Ovary (tissue), 9 donors: ENCODE measurements around the gene FAM222A. TPM values are rescaled to one million over a fixed set of nuclear protein-coding genes. Genes with fewer than 3 reads are reported as not detected.

Experiments
- DNase-seq, 5 donors: peaks; one replicate each; pipeline ENCODE4 v3.0.0-alpha.2; 2019 to 2020
- H3K27ac ChIP-seq, 2 donors: fragments of 200-600 bp; one replicate each; pipeline versions ENCODE4 v1.5.1 to v1.8.0; 2019 to 2022
- H3K27me3 ChIP-seq: fragments of 200-600 bp; one replicate; pipeline ENCODE4 v1.8.0; 2022
- H3K36me3 ChIP-seq: fragments of 200-600 bp; sonication (generic); one replicate; pipeline ENCODE4 v1.5.1; 2019
- H3K4me1 ChIP-seq: one replicate; pipeline ENCODE4 v1.8.1; 2013; ENCODE audit warnings: mild to moderate bottlenecking, moderate library complexity; ENCODE audit not compliant: insufficient read depth
- H3K4me3 ChIP-seq: fragments of 200-600 bp; sonication (generic); one replicate; pipeline ENCODE4 v1.5.1; 2017
- H3K9me3 ChIP-seq, 2 donors: fragments of 200-600 bp in 1 of 2; sonication (generic) in 1 of 2; one replicate each; pipeline versions ENCODE4 v1.5.1 to v1.8.1; 2013 to 2019; ENCODE audit warnings: mild to moderate bottlenecking in 1 of 2, moderate library complexity in 1 of 2
- CTCF ChIP-seq, 3 donors: fragments of 450-650 bp in 2 of 3; fragments of 200-600 bp in 1 of 3; IDR thresholded peaks; one replicate each; pipeline versions ENCODE4 v1.5.1 to v1.8.0; 2016 to 2022; ENCODE audit warnings: antibody characterized with exemption in 3 of 3, mild to moderate bottlenecking in 1 of 3
- EP300 ChIP-seq: sonication (generic); formaldehyde crosslinking; IDR thresholded peaks from one replicate; pipeline ENCODE4 v1.6.1; 2017; ENCODE audit warnings: antibody characterized with exemption
- POLR2A ChIP-seq: fragments of 450-650 bp; IDR thresholded peaks from one replicate; pipeline ENCODE4 v1.6.1; 2017; ENCODE audit warnings: antibody characterized with exemption, mild to moderate bottlenecking, moderate library complexity
- WGBS, 3 donors: extraction: QIAGEN DNeasy Blood & Tissue Kit in 1 of 3; methylation state at CpG; one replicate each; pipeline versions ENCODE4 v1.1.5 to v1.1.7; 2013 to 2017; 5-methylcytosine and 5-hydroxymethylcytosine counted together
- intact Hi-C, 4 donors: fragments of 100-400 bp; cut with DNase I; formaldehyde crosslinking; loops; one replicate each; pipeline versions ENCODE4 v1.11.0 to v1.15.1; 2022 to 2023
- polyA plus RNA-seq, 2 donors: library from polyadenylated mRNA; stranded (reverse); fragments of 200-250 nt in 1 of 2; fragments of 350-450 nt in 1 of 2; fragmentation: Illumina TruSeq in 1 of 2; extraction: RNeasy Lipid Tissue Mini Kit (QIAGEN cat#74804) in 1 of 2; gene quantifications; one replicate each; pipeline ENCODE4 v1.2.3, GENCODE V29; 2013 to 2014
- total RNA-seq, 7 donors: library from RNA; depleted of rRNA in 2 of 7; stranded (reverse); fragments of >200 nt in 2 of 7; fragmentation: NEBNext Ultra II Directional in 3 of 7; extraction: Animal tissue kit (Norgen Biotek cat#: 25700) in 3 of 7; gene quantifications; one replicate each; pipeline versions ENCODE4 v1.1.0 to v1.2.4, GENCODE V29; 2016 to 2023
- donor health status: DM: no; HTN: no; CAD: no; lungs with moderate emphysema.
- donor health status: DM: no; HTN: no; CAD: no.
- donor health status: Bipolar disorder and iron deficiency.
- donor health status: DM: yes; HTN: yes; CAD: no.
- donor health status: DM: no; HTN: no; CAD: no.
- donor health status: DM: yes; HTN: yes; CAD: no.

FAM222A gene
- total and polyA plus RNA-seq, 9 donors, result 4.8 to 28.4 (median 13.7) TPM

- DNase-seq, result no peak
- intact Hi-C loops, result loop anchor here in 3 of 4 donors (5.0 to 10.0 kb wide), 2 partner anchors 255 to 352 kb away; no protein-coding TSS in a partner anchor
- TF ChIP-seq EP300 (no peak), POLR2A (no peak), CTCF (IDR thresholded peaks at IDR 0.05) (no peak)
- no peak overlapping the region for H3K27ac ChIP-seq
- no peak overlapping the region for H3K4me3 ChIP-seq
- 93 to 96% (median 94%) methylated on average over 6 of the region's 6 CpGs for WGBS, 3 donors
- no peaks in the 10 kb centered on the region for H3K36me3 ChIP-seq
- H3K27me3 ChIP-seq, result no peaks in the 10 kb centered on the region
- no peaks in the 10 kb centered on the region for H3K9me3 ChIP-seq
- H3K4me1 ChIP-seq, result no peaks in the 10 kb centered on the region
Observed at GRCh38 chr12:109779382-109779781, 65.8 kb downstream of the FAM222A start.

- DNase-seq, result no peak
- Histone ChIP-seq H3K27ac (no peak overlapping the region), H3K4me3 (no peak overlapping the region), H3K9me3 (no peaks in the 10 kb centered on the region), H3K27me3 (no peaks in the 10 kb centered on the region), H3K4me1 (no peaks in the 10 kb centered on the region), H3K36me3 (no peaks in the 10 kb centered on the region)
- WGBS, 3 donors, result 80 to 85% (median 83%) methylated on average over 10 of the region's 10 CpGs
- TF ChIP-seq POLR2A, result no peak
- no peak for TF ChIP-seq EP300
- no peak for TF ChIP-seq CTCF (IDR thresholded peaks at IDR 0.05)
- intact Hi-C loops, result loop anchor here in 1 of 4 donors (10.0 kb wide), 1 partner anchor 357 kb away; no protein-coding TSS in a partner anchor
Observed at GRCh38 chr12:109781668-109782325, 68.2 kb downstream of the FAM222A start.

- TF ChIP-seq POLR2A, result no peak
- WGBS, 3 donors, result 86 to 91% (median 90%) methylated on average over 9 of the region's 9 CpGs
- H3K27ac ChIP-seq, result no peak overlapping the region
Observed at GRCh38 chr12:109782326-109782703, 68.7 kb downstream of the FAM222A start.

GRCh38 chr12:109783135-109783964 lies 69.7 kb downstream of the FAM222A start:
- no peak overlapping the region for H3K4me3 ChIP-seq
- H3K27me3 ChIP-seq, result no peaks in the 10 kb centered on the region
- TF ChIP-seq POLR2A, result no peak
- no peak for TF ChIP-seq CTCF (IDR thresholded peaks at IDR 0.05)
- no peak for TF ChIP-seq EP300
- no peaks in the 10 kb centered on the region for H3K9me3 ChIP-seq
- no peaks in the 10 kb centered on the region for H3K36me3 ChIP-seq
- intact Hi-C loops, result loop anchor here in 1 of 4 donors (10.0 kb wide), 1 partner anchor 359 kb away; no protein-coding TSS in a partner anchor
- no peak overlapping the region for H3K27ac ChIP-seq
- no peak for DNase-seq
- 85% methylated on average over 28 of the region's 28 CpGs for WGBS, 3 donors
- no peaks in the 10 kb centered on the region for H3K4me1 ChIP-seq

More at GRCh38 chr12:109782326-109782703, 68.7 kb downstream of the FAM222A start:
- H3K27me3 ChIP-seq, result no peaks in the 10 kb centered on the region
- no peaks in the 10 kb centered on the region for H3K36me3 ChIP-seq
- DNase-seq, result no peak
- intact Hi-C loops, result loop anchor here in 1 of 4 donors (10.0 kb wide), 1 partner anchor 358 kb away; no protein-coding TSS in a partner anchor
- H3K9me3 ChIP-seq, result no peaks in the 10 kb centered on the region
- H3K4me3 ChIP-seq, result no peak overlapping the region
- no peaks in the 10 kb centered on the region for H3K4me1 ChIP-seq
